ENCODE data around the gene COL4A1. TPM values are rescaled to one million over a fixed set of nuclear protein-coding genes. Genes with fewer than 3 reads are reported as not detected.

The COL4A1 gene
- total RNA-seq, 2 experiments from 2014 or later: not detected

GRCh38 chr13:110338441-110339101, 31.6 kb upstream of the COL4A1 start:
- intact Hi-C loops (cut with micrococcal nuclease): no loop called here
- no peak for DNase-seq
- no peaks in the 10 kb centered on the region for H3K36me3 Mint-ChIP-seq
- H3K4me3 Mint-ChIP-seq: no peak overlapping the region
- H3K27ac Mint-ChIP-seq: no peak overlapping the region
- H3K9me3 Mint-ChIP-seq: peaks cover 10% of the 10 kb centered on the region
- H3K4me1 Mint-ChIP-seq (ENCODE audit: low read depth): peaks cover 24% of the 10 kb centered on the region
- H3K27me3 Mint-ChIP-seq: peaks cover 23% of the 10 kb centered on the region
- ChIA-PET CTCF (interaction anchor here (0.6 kb wide), 1 partner anchor 255 kb away, joined by 3 read pairs; no protein-coding TSS in a partner anchor), POLR2A (no interaction called here)

- Mint-ChIP-seq H3K4me3 (no peak overlapping the region), H3K27ac (no peak overlapping the region), H3K9me3 (peaks cover 10% of the 10 kb centered on the region), H3K27me3 (peaks cover 28% of the 10 kb centered on the region), H3K4me1 (ENCODE audit: low read depth) (peaks cover 24% of the 10 kb centered on the region), H3K36me3 (no peaks in the 10 kb centered on the region)
- DNase-seq: no peak
- ChIA-PET CTCF (no interaction called here), POLR2A (no interaction called here)
- intact Hi-C loops (cut with micrococcal nuclease): no loop called here
These were observed 30.3 kb upstream of the COL4A1 start for GRCh38 chr13:110337247-110337646.

DNA sequence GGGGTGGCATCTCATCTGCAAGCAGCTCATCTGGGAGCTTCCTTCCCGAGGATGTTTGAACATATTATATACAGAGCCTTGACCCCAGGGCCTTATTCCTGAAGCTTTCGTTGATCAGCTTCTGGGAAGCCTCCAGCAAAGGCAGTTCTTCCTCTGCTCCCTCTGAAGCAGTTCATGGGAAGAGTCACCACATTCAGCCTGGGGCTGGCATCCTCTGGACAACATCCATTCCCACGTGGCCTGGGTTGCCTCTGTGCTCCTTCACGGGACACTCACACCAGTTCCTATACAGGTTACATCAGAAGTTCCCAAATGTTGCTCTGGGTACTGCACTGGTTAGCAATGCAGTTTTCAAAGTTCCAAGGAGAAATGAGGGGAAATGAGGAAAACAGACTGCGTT, 29.7 kb upstream of the COL4A1 start:
- POLR2A ChIA-PET: no interaction called here
- Mint-ChIP-seq H3K4me1 (ENCODE audit: low read depth) (peaks cover 22% of the 10 kb centered on the region), H3K4me3 (no peak overlapping the region), H3K27me3 (peaks cover 25% of the 10 kb centered on the region), H3K9me3 (peaks cover 10% of the 10 kb centered on the region), H3K36me3 (no peaks in the 10 kb centered on the region), H3K27ac (no peak overlapping the region)
- DNase-seq: no peak
- intact Hi-C loops (cut with micrococcal nuclease): no loop called here
- CTCF ChIA-PET: no interaction called here

- Mint-ChIP-seq H3K27me3 (peaks cover 22% of the 10 kb centered on the region), H3K36me3 (no peaks in the 10 kb centered on the region), H3K4me1 (ENCODE audit: low read depth) (peaks cover 16% of the 10 kb centered on the region), H3K27ac (no peak overlapping the region), H3K9me3 (peaks cover 10% of the 10 kb centered on the region), H3K4me3 (no peak overlapping the region)
- intact Hi-C loops (cut with micrococcal nuclease): no loop called here
- DNase-seq: no peak
- ChIA-PET CTCF (no interaction called here), POLR2A (no interaction called here)
These were observed 29.2 kb upstream of the COL4A1 start for GRCh38 chr13:110336108-110336507.

GRCh38 chr13:110334841-110335490, 28.0 kb upstream of the COL4A1 start:
- H3K9me3 Mint-ChIP-seq: peaks cover 10% of the 10 kb centered on the region
- intact Hi-C loops (cut with micrococcal nuclease): no loop called here
- POLR2A ChIA-PET: no interaction called here
- H3K4me1 Mint-ChIP-seq (ENCODE audit: low read depth): peaks cover 5% of the 10 kb centered on the region
- no peaks in the 10 kb centered on the region for H3K36me3 Mint-ChIP-seq
- CTCF ChIA-PET: no interaction called here
- H3K27me3 Mint-ChIP-seq: peaks cover 21% of the 10 kb centered on the region
- no peak for DNase-seq
- no peak overlapping the region for H3K4me3 Mint-ChIP-seq
- H3K27ac Mint-ChIP-seq: no peak overlapping the region

DNA sequence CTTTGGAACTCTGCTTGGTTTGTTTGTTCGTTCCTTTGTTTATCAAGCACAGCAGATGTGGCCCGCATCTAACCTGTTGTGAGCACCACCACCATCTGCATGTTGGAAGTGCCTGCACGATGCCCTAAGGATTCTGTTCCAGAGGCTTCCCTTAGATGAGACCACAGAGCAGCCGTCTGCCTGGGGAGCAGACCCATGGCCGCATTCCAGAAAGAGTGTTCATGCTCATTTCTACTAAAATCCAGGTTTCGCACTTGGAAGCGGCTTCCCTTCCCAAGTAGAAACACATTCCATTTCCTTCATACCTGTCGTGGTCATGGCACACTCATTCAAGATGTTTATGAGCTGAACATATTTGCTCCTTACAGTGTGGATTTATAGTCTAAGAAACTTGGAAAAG, 27.3 kb upstream of the COL4A1 start:
- ChIA-PET CTCF (no interaction called here), POLR2A (no interaction called here)
- H3K9me3 Mint-ChIP-seq: peaks cover 10% of the 10 kb centered on the region

DNA sequence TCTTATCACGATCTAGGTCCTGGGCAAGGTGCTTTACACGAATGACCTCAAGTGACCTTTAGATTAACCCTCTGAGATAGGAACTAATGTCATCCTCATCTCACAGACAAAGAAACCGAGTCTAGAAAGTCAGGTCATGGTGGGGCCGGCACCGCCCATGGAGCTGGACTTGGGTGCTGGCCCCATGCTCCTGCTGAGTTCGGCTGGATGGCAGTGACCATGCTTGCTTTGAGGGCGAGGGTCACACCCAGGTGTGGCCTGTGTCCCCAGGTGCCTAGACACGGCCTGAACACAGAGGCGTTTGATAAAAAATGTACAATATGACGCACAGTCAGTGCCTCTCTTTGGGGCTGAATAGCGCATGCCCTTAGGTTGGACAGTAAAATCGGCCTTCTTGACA, 26.9 kb upstream of the COL4A1 start:
- H3K27me3 Mint-ChIP-seq: peaks cover 15% of the 10 kb centered on the region
- DNase-seq: no peak
- ChIA-PET POLR2A (no interaction called here), CTCF (no interaction called here)
- H3K9me3 Mint-ChIP-seq: peaks cover 10% of the 10 kb centered on the region
- H3K27ac Mint-ChIP-seq: no peak overlapping the region
- H3K4me1 Mint-ChIP-seq (ENCODE audit: low read depth): peaks cover 2% of the 10 kb centered on the region
- no peaks in the 10 kb centered on the region for H3K36me3 Mint-ChIP-seq
- intact Hi-C loops (cut with micrococcal nuclease): no loop called here
- no peak overlapping the region for H3K4me3 Mint-ChIP-seq

More for the DNA sequence above, 27.3 kb upstream of the COL4A1 start:
- H3K4me3 Mint-ChIP-seq: no peak overlapping the region
- intact Hi-C loops (cut with micrococcal nuclease): no loop called here
- DNase-seq: no peak
- H3K27ac Mint-ChIP-seq: no peak overlapping the region
- peaks cover 18% of the 10 kb centered on the region for H3K27me3 Mint-ChIP-seq
- no peaks in the 10 kb centered on the region for H3K36me3 Mint-ChIP-seq
- H3K4me1 Mint-ChIP-seq (ENCODE audit: low read depth): peaks cover 5% of the 10 kb centered on the region

DNA sequence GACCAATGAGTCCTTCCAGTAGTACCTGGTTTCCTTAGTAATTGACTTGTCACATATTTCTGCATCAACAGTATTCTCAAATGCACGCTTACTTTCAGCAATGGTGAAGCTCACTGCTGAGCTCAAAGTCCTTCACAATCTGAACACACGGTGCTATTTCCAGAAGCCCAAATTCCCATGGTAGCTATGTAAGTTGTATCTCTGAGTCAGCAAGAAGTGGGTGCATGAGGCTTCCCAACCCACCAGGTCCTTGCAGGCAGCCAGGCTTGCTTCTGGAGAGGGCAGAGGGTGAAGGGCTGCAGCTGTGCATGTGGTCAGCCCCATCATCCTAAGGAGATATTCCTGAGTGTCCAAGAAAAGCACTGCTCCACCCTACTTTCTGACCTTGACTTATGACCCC, 25.8 kb upstream of the COL4A1 start:
- ChIA-PET CTCF (no interaction called here), POLR2A (no interaction called here)
- peaks cover 9% of the 10 kb centered on the region for H3K27me3 Mint-ChIP-seq
- intact Hi-C loops (cut with micrococcal nuclease): no loop called here
- H3K4me3 Mint-ChIP-seq: no peak overlapping the region
- H3K27ac Mint-ChIP-seq: no peak overlapping the region
- peaks cover 10% of the 10 kb centered on the region for H3K9me3 Mint-ChIP-seq
- H3K4me1 Mint-ChIP-seq (ENCODE audit: low read depth): no peaks in the 10 kb centered on the region
- H3K36me3 Mint-ChIP-seq: no peaks in the 10 kb centered on the region
- DNase-seq: no peak

DNA sequence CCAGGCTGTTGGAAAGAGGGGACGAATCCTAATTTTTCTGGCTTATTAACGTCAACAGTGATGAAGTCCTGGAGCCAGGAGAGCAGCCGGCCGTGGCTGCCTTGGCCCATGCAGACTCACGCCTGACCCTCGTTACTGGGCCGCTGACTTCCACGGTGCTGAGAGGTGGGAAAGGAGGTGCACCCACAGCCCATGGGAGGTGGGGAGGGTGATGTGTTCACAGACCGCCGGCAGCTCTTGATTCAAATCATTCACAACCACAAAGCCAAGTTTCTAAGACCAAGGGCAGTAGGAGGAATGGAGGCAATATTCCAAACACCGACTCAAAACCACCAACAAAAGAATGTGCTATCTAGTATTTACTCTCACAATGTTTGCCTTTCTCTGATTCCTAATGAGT, 24.4 kb upstream of the COL4A1 start:
- intact Hi-C loops (cut with micrococcal nuclease): no loop called here
- Mint-ChIP-seq H3K36me3 (no peaks in the 10 kb centered on the region), H3K4me3 (no peak overlapping the region), H3K27me3 (peaks cover 16% of the 10 kb centered on the region), H3K9me3 (peaks cover 10% of the 10 kb centered on the region), H3K27ac (no peak overlapping the region), H3K4me1 (ENCODE audit: low read depth) (no peaks in the 10 kb centered on the region)
- ChIA-PET CTCF (no interaction called here), POLR2A (no interaction called here)
- DNase-seq: no peak

DNA sequence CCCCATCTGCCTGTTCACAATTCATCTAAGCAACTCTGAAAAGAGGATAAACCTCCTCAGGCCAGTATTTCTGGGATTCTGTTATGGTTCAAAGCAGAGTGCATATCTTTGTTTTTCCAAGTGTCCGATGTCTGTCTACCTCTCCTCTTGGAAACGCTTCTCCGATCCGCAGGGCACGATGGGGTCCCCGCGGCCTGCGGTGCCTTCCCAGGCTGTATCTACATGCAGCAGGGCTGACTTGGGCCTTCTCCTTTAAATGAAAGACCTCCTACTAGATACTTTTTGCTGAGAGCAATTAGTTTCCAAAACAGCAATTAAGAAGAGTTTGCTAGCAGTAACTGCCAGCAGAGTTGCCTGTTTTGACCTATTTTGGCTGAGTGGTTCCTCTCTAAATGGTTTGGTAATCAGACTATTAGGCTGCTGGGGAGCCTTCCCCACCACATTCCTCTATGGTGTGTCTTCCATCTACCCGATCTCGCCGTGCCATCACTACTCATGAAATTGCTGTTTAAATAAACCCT, 23.6 kb upstream of the COL4A1 start:
- no peak overlapping the region for H3K4me3 Mint-ChIP-seq
- H3K36me3 Mint-ChIP-seq: no peaks in the 10 kb centered on the region
- H3K9me3 Mint-ChIP-seq: peaks cover 10% of the 10 kb centered on the region
- peaks cover 18% of the 10 kb centered on the region for H3K27me3 Mint-ChIP-seq
- intact Hi-C loops (cut with micrococcal nuclease): no loop called here
- POLR2A ChIA-PET: no interaction called here
- CTCF ChIA-PET: no interaction called here
- no peak for DNase-seq
- no peak overlapping the region for H3K27ac Mint-ChIP-seq
- H3K4me1 Mint-ChIP-seq (ENCODE audit: low read depth): no peaks in the 10 kb centered on the region

DNA sequence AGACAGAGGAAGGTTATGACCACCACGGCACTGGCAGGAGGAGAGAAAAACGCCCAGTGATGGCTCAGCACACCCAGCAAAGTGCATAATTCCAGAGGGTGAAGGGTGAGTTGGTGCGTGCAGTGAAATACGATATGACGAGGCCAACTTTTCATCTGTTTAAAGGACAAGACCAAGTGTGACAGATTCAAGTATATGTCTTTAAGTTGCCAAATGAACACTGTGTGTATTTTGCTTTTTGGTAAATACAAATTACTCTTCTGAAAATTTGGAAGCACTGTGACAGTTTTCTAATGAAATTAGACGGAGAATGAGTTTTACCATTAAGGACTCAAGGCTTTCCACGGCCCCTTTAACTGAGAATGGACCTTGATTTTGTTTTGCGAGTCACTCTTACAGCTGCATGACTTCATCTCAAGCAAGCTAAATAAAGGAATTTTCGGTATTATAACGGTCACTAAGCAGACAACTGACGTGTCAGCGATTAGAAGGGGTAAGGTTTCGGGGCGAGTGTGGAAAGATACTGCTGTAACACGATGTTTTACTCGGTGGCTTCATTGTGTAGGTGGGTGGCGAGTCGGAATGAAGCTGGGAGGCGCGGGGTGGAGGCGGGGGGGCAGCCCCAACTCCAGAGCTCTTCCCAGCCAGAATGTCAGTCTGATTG, 23.0 kb upstream of the COL4A1 start:
- peaks cover 16% of the 10 kb centered on the region for H3K27me3 Mint-ChIP-seq
- ChIA-PET CTCF (no interaction called here), POLR2A (no interaction called here)
- no peak overlapping the region for H3K27ac Mint-ChIP-seq
- intact Hi-C loops (cut with micrococcal nuclease): no loop called here
- H3K9me3 Mint-ChIP-seq: peaks cover 5% of the 10 kb centered on the region
- H3K4me3 Mint-ChIP-seq: no peak overlapping the region
- H3K36me3 Mint-ChIP-seq: no peaks in the 10 kb centered on the region
- H3K4me1 Mint-ChIP-seq (ENCODE audit: low read depth): no peaks in the 10 kb centered on the region
- no peak for DNase-seq

DNA sequence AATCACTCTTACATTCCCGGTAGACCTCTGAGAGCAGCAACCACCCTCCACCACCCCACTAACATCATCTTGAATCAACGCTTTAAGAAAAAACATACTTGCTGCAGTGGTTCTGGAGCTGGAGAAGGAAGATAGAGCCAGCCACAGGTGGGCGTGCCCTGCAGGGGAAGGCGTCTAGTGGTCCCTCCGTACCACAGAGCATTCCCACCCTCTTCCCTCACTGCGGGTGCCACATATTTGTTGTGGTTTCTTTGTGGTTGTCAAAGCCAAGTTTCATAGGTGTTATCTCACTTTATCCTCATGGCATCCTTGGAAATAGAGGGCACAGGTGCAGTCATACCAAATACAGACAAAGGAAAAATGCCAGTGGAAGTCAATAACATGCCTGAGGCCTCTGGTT, 22.3 kb upstream of the COL4A1 start:
- ChIA-PET POLR2A (no interaction called here), CTCF (no interaction called here)
- intact Hi-C loops (cut with micrococcal nuclease): no loop called here
- H3K9me3 Mint-ChIP-seq: no peaks in the 10 kb centered on the region
- H3K4me3 Mint-ChIP-seq: no peak overlapping the region
- no peak overlapping the region for H3K27ac Mint-ChIP-seq
- no peak for DNase-seq
- no peaks in the 10 kb centered on the region for H3K4me1 Mint-ChIP-seq (ENCODE audit: low read depth)
- H3K27me3 Mint-ChIP-seq: peaks cover 20% of the 10 kb centered on the region
- no peaks in the 10 kb centered on the region for H3K36me3 Mint-ChIP-seq

- DNase-seq: no peak
- ChIA-PET POLR2A (no interaction called here), CTCF (no interaction called here)
- intact Hi-C loops (cut with micrococcal nuclease): no loop called here
- no peak overlapping the region for H3K4me3 Mint-ChIP-seq
- H3K27ac Mint-ChIP-seq: no peak overlapping the region
- H3K36me3 Mint-ChIP-seq: no peaks in the 10 kb centered on the region
- peaks cover 22% of the 10 kb centered on the region for H3K27me3 Mint-ChIP-seq
- no peaks in the 10 kb centered on the region for H3K4me1 Mint-ChIP-seq (ENCODE audit: low read depth)
- no peaks in the 10 kb centered on the region for H3K9me3 Mint-ChIP-seq
These were observed 21.6 kb upstream of the COL4A1 start for GRCh38 chr13:110328573-110328972.
